Neural progenitor cell (in vitro differentiated cells): ENCODE data around the gene EXPH5.

Experiments
- CTCF ChIP-seq: fragments of 200-600 bp; sonication (generic); IDR thresholded peaks from 2 replicates; pipeline ENCODE4 v1.5.1; 2017; ENCODE audit warnings: antibody characterized with exemption, mild to moderate bottlenecking
- EZH2 ChIP-seq: fragments of 200-600 bp; sonication (generic); IDR thresholded peaks from 2 replicates; pipeline ENCODE4 v1.6.1; 2017; ENCODE audit warnings: antibody characterized with exemption, mild to moderate bottlenecking, moderate library complexity
- EZH2phosphoT487 ChIP-seq: fragments of 200-600 bp; sonication (generic); IDR thresholded peaks from 2 replicates; pipeline ENCODE4 v1.6.1; 2017; ENCODE audit warnings: antibody characterized with exemption

GRCh38 chr11:108524422-108524821, 69.1 kb downstream of the EXPH5 start:
- TF ChIP-seq EZH2 (no peak), CTCF (no peak), EZH2phosphoT487 (no peak)
